ENCODE data around the gene KCND3. TPM values are rescaled to one million over a fixed set of nuclear protein-coding genes. Genes with fewer than 3 reads are reported as not detected.

The KCND3 gene
- polyA plus RNA-seq, 3 donors = not detected

DNA sequence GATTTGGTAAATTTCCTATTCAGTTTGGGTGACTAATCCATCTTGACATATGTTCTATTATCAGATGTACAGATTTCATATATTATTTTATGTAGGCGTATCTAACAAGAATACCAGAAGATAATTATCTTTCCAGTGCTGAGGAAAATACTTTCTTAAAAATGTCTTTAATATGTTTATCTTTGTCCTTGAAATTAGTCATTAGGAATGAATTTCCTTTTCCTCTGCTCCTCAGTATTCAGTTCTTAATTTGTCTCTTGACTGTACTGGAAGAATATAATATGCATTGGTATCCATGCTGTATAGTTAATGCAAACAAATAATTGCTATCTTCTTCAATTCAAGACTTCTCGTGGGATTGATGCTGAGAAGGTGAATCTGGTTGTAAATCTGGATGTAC is 227.1 kb downstream of the KCND3 start:
- H3K4me3 ChIP-seq (replicated peaks in 1 of 3; ENCODE audit: low read depth in 2 of 3, low read length in 3 of 3) = no peak overlapping the region
- no peak overlapping the region for H3K4me2 ChIP-seq (replicated peaks; ENCODE audit: extremely low read depth, low read length, poor library complexity, severe bottlenecking)
- Mint-ChIP-seq H3K27me3 (ENCODE audit: low read depth in 3 of 3) (no peaks in the 10 kb centered on the region), H3K9me3 (no peaks in the 10 kb centered on the region), H3K4me1 (peaks cover 4% of the 10 kb centered on the region), H3K4me3 (no peak overlapping the region), H3K36me3 (peaks cover 75 to 87% of the 10 kb centered on the region in 2 donors), H3K27ac (no peak overlapping the region)
- WGBS (ENCODE audit: insufficient coverage) = no CpG with 5 or more reads among the region's 2 CpGs
- peaks cover 12% of the 10 kb centered on the region for H3K79me2 ChIP-seq (ENCODE audit: insufficient read depth, low read length)
- intact Hi-C loops (cut with micrococcal nuclease) = no loop called here
- peaks cover 83 to 88% of the 10 kb centered on the region in 2 donors for H3K36me3 ChIP-seq (replicated peaks in 1 of 2; ENCODE audit: control insufficient read depth in 1 of 2, insufficient read depth in 2 of 2, low read length in 2 of 2)
- H2AFZ ChIP-seq (ENCODE audit: insufficient read depth, low read depth, low read length, poor library complexity, severe bottlenecking) = no peak overlapping the region
- H3K9me3 ChIP-seq (replicated peaks in 1 of 2; ENCODE audit: control insufficient read depth in 1 of 2, insufficient read depth in 1 of 2, low read length in 2 of 2) = no peaks in the 10 kb centered on the region
- H3K4me1 ChIP-seq (ENCODE audit: control insufficient read depth in 1 of 2, insufficient read depth in 2 of 2, low read length in 2 of 2) = no peaks in the 10 kb centered on the region
- H3K27ac ChIP-seq (ENCODE audit: low read depth in 1 of 2, low read length in 2 of 2) = no peak overlapping the region
- no peaks in the 10 kb centered on the region for H3K27me3 ChIP-seq (ENCODE audit: control insufficient read depth in 2 of 2, insufficient read depth in 2 of 2, low read length in 2 of 2)
- no peak for TF ChIP-seq CTCF (IDR thresholded peaks at IDR 0.05)
- no peak overlapping the region for H3K9ac ChIP-seq (ENCODE audit: insufficient read depth, low read length, poor library complexity, severe bottlenecking)
- no peaks in the 10 kb centered on the region for H4K20me1 ChIP-seq (ENCODE audit: insufficient read depth, low read length)
- no peak for DNase-seq

GRCh38 chr1:111761717-111762116 is 227.8 kb downstream of the KCND3 start:
- H3K4me2 ChIP-seq (replicated peaks; ENCODE audit: extremely low read depth, low read length, poor library complexity, severe bottlenecking) = no peak overlapping the region
- H3K4me1 Mint-ChIP-seq = peaks cover 10% of the 10 kb centered on the region
- H3K36me3 ChIP-seq (replicated peaks in 1 of 2; ENCODE audit: control insufficient read depth in 1 of 2, insufficient read depth in 2 of 2, low read length in 2 of 2) = peaks cover 77 to 87% of the 10 kb centered on the region in 2 donors
- no peak for TF ChIP-seq CTCF (IDR thresholded peaks at IDR 0.05)
- H3K4me3 ChIP-seq (replicated peaks in 1 of 3; ENCODE audit: low read depth in 2 of 3, low read length in 3 of 3) = no peak overlapping the region
- DNase-seq = no peak
- no peak overlapping the region for H3K9ac ChIP-seq (ENCODE audit: insufficient read depth, low read length, poor library complexity, severe bottlenecking)
- H3K9me3 Mint-ChIP-seq = no peaks in the 10 kb centered on the region
- no peak overlapping the region for H3K4me3 Mint-ChIP-seq
- intact Hi-C loops (cut with micrococcal nuclease) = no loop called here
- no peaks in the 10 kb centered on the region for H3K9me3 ChIP-seq (replicated peaks in 1 of 2; ENCODE audit: control insufficient read depth in 1 of 2, insufficient read depth in 1 of 2, low read length in 2 of 2)
- whole genome bisulfite sequencing (ENCODE audit: insufficient coverage) = 100% methylated on average over 1 of the region's 2 CpGs
- H3K27ac ChIP-seq (ENCODE audit: low read depth in 1 of 2, low read length in 2 of 2) = no peak overlapping the region
- H3K27ac Mint-ChIP-seq = no peak overlapping the region
- H3K36me3 Mint-ChIP-seq = peaks cover 70 to 83% of the 10 kb centered on the region in 2 donors
- H3K27me3 ChIP-seq (ENCODE audit: control insufficient read depth in 2 of 2, insufficient read depth in 2 of 2, low read length in 2 of 2) = no peaks in the 10 kb centered on the region
- peaks cover 6% of the 10 kb centered on the region in 2 donors for H3K4me1 ChIP-seq (ENCODE audit: control insufficient read depth in 1 of 2, insufficient read depth in 2 of 2, low read length in 2 of 2)
- peaks cover 18% of the 10 kb centered on the region for H3K79me2 ChIP-seq (ENCODE audit: insufficient read depth, low read length)
- H3K27me3 Mint-ChIP-seq (ENCODE audit: low read depth in 3 of 3) = no peaks in the 10 kb centered on the region
- no peak overlapping the region for H2AFZ ChIP-seq (ENCODE audit: insufficient read depth, low read depth, low read length, poor library complexity, severe bottlenecking)
- no peaks in the 10 kb centered on the region for H4K20me1 ChIP-seq (ENCODE audit: insufficient read depth, low read length)

All from CD14-positive monocyte (primary cell).